Spleen (tissue), 11 donors: ENCODE data around the gene MCF2L. TPM values are rescaled to one million over a fixed set of nuclear protein-coding genes. Genes with fewer than 3 reads are reported as not detected.
A peak's percentile ranks its signal among the peaks of the same experiment; 100 is the strongest.
"Not testable (repeated sequence)": the region's sequence is repeated elsewhere in the genome, so short reads cannot be mapped to it uniquely, and the experiment has no call there.

ENCODE experiments used
- DNase-seq: peaks from one replicate; pipeline ENCODE4 v3.0.0-alpha.2; 2020
- H3K27ac ChIP-seq, 8 donors: fragments of 200-600 bp; sonication (generic) in 7 of 8; 1 replicate in 4 of 8; 2 replicates in 4 of 8; pipeline versions ENCODE4 v1.5.0 to v1.8.0; 2016 to 2021; ENCODE audit warnings: inconsistent platforms in 4 of 8, mild to moderate bottlenecking in 4 of 8, moderate library complexity in 1 of 8
- H3K27me3 ChIP-seq, 7 donors: fragments of 200-600 bp; sonication (generic) in 6 of 7; replicated peaks in 1 of 7; 1 replicate in 4 of 7; 2 replicates in 3 of 7; pipeline versions ENCODE4 v1.5.0 to v1.8.0; 2016 to 2021; ENCODE audit warnings: inconsistent platforms in 3 of 7, mild to moderate bottlenecking in 1 of 7
- H3K36me3 ChIP-seq, 6 donors: fragments of 200-600 bp; sonication (generic) in 5 of 6; 1 replicate in 4 of 6; 2 replicates in 2 of 6; pipeline versions ENCODE4 v1.5.0 to v1.8.0; 2016 to 2021; ENCODE audit warnings: inconsistent platforms in 2 of 6
- H3K4me1 ChIP-seq, 6 donors: fragments of 200-600 bp; sonication (generic) in 5 of 6; 1 replicate in 3 of 6; 2 replicates in 3 of 6; pipeline versions ENCODE4 v1.5.0 to v1.8.0; 2016 to 2021; ENCODE audit warnings: inconsistent platforms in 3 of 6
- H3K4me3 ChIP-seq, 8 donors: fragments of 200-600 bp; sonication (generic) in 7 of 8; 1 replicate in 4 of 8; 2 replicates in 4 of 8; pipeline versions ENCODE4 v1.5.0 to v1.8.0; 2016 to 2021; ENCODE audit warnings: inconsistent platforms in 4 of 8, mild to moderate bottlenecking in 4 of 8, moderate library complexity in 2 of 8
- H3K9me3 ChIP-seq, 8 donors: fragments of 200-600 bp; sonication (generic) in 7 of 8; 1 replicate in 4 of 8; 2 replicates in 4 of 8; pipeline versions ENCODE4 v1.5.0 to v1.8.0; 2016 to 2021; ENCODE audit warnings: inconsistent platforms in 4 of 8
- CTCF ChIP-seq, 11 experiments: fragments of 200-600 bp in 7 of 11; fragments of 450-650 bp in 4 of 11; sonication (generic) in 4 of 11; IDR thresholded peaks in 8 of 11; conservative IDR thresholded peaks in 3 of 11; 1 replicate in 7 of 11; 2 replicates in 4 of 11; pipeline versions ENCODE4 v1.4.0 to v1.8.0; 2016 to 2021; ENCODE audit warnings: antibody characterized with exemption in 11 of 11, inconsistent platforms in 4 of 11, mild to moderate bottlenecking in 1 of 11
- POLR2A ChIP-seq, 3 donors: fragments of 450-650 bp; IDR thresholded peaks; one replicate each; pipeline ENCODE4 v1.5.1; 2017; ENCODE audit warnings: antibody characterized with exemption in 3 of 3, mild to moderate bottlenecking in 1 of 3
- POLR2AphosphoS5 ChIP-seq, 3 donors: sonication (generic); formaldehyde crosslinking; IDR thresholded peaks; one replicate each; pipeline ENCODE4 v1.5.1; 2017; ENCODE audit warnings: antibody characterized with exemption in 3 of 3
- WGBS, 5 donors: extraction: QIAGEN DNeasy Blood & Tissue Kit in 3 of 5; methylation state at CpG; one replicate each; pipeline versions ENCODE4 v1.1.5 to v1.1.7; 2013 to 2018; 5-methylcytosine and 5-hydroxymethylcytosine counted together
- intact Hi-C: fragments of 100-400 bp; cut with DNase I; formaldehyde crosslinking; loops from one replicate; pipeline ENCODE4 v1.15.0; 2023; ENCODE audit warnings: low total_unique reads
- polyA plus RNA-seq, 3 donors: library from polyadenylated mRNA; stranded (reverse); fragments of 200-250 nt; gene quantifications; one replicate each; pipeline ENCODE4 v1.2.1, GENCODE V29; 2013
- total RNA-seq, 7 donors: library from RNA; depleted of rRNA in 3 of 7; stranded (reverse); fragments of >200 nt in 3 of 7; fragmentation: NEBNext Ultra II Directional in 4 of 7; extraction: Animal tissue kit (Norgen Biotek cat#: 25700) in 4 of 7; gene quantifications; one replicate each; pipeline versions ENCODE4 v1.1.0 to v1.2.1, GENCODE V29; 2016 to 2021
- donor health status: healthy with polysubstance abuse.
- donor health status: DM: no; HTN: no; CAD: no; lungs with moderate emphysema.
- donor health status: DM: no; HTN: no; CAD: no.
- donor health status: Bipolar disorder and iron deficiency.
- donor health status: healthy.
- donor health status: DM: no; HTN: no; CAD: no.
- donor health status: DM: yes; HTN: yes; CAD: no.

The MCF2L gene
- total and polyA plus RNA-seq, 10 donors = 4.3 to 21.4 (median 13.0) TPM

- WGBS, 5 donors = 21 to 48% (median 28%) methylated on average over 14 of the region's 14 CpGs
- H3K27me3 ChIP-seq = peaks cover 0 to 36% (median 11%) of the 10 kb centered on the region in 7 donors
- TF ChIP-seq CTCF (IDR thresholded peaks at IDR 0.05 in 8 of 11, conservative IDR thresholded peaks at IDR 0.05 in 3 of 11) (no peak), POLR2AphosphoS5 (IDR thresholded peaks at IDR 0.05) (peak in 2 of 3 donors; percentile 28 to 30), POLR2A (IDR thresholded peaks at IDR 0.05) (no peak)
- H3K36me3 ChIP-seq = no peaks in the 10 kb centered on the region
- peak; percentile 77 for DNase-seq
- H3K9me3 ChIP-seq = no peaks in the 10 kb centered on the region
- peaks cover 3 to 21% (median 16%) of the 10 kb centered on the region in 6 donors for H3K4me1 ChIP-seq
- H3K27ac ChIP-seq = no peak overlapping the region
- intact Hi-C loops = loop anchor here (5.0 kb wide), 1 partner anchor 452 kb away; no protein-coding TSS in a partner anchor
- H3K4me3 ChIP-seq = no peak overlapping the region
Observed at GRCh38 chr13:112940236-112940635, 28.8 kb upstream of the MCF2L start.

GRCh38 chr13:112941349-112941748 is 27.7 kb upstream of the MCF2L start:
- no peak overlapping the region for H3K4me3 ChIP-seq
- H3K9me3 ChIP-seq = no peaks in the 10 kb centered on the region
- H3K36me3 ChIP-seq = no peaks in the 10 kb centered on the region
- H3K4me1 ChIP-seq = peaks cover 3 to 21% (median 16%) of the 10 kb centered on the region in 6 donors
- peaks cover 0 to 36% (median 11%) of the 10 kb centered on the region in 7 donors for H3K27me3 ChIP-seq
- intact Hi-C loops = loop anchor here (5.0 kb wide), 1 partner anchor 451 kb away; no protein-coding TSS in a partner anchor
- no peak for TF ChIP-seq POLR2AphosphoS5 (IDR thresholded peaks at IDR 0.05)
- TF ChIP-seq POLR2A (IDR thresholded peaks at IDR 0.05) = no peak
- TF ChIP-seq CTCF (IDR thresholded peaks at IDR 0.05 in 8 of 11, conservative IDR thresholded peaks at IDR 0.05 in 3 of 11) = no peak
- 90 to 97% (median 93%) methylated on average over 7 of the region's 7 CpGs for WGBS, 5 donors
- no peak overlapping the region for H3K27ac ChIP-seq
- peak; percentile 57 for DNase-seq

GRCh38 chr13:112941765-112942164 is 27.2 kb upstream of the MCF2L start:
- H3K27ac ChIP-seq = not testable (repeated sequence)
- 71 to 88% (median 79%) methylated on average over 11 of the region's 11 CpGs for WGBS, 5 donors
- intact Hi-C loops = loop anchor here (5.0 kb wide), 1 partner anchor 451 kb away; no protein-coding TSS in a partner anchor

GRCh38 chr13:112942689-112943308 is 26.2 kb upstream of the MCF2L start:
- intact Hi-C loops = loop anchor here (5.0 kb wide), 1 partner anchor 450 kb away; no protein-coding TSS in a partner anchor
- Histone ChIP-seq H3K4me1 (peaks cover 3 to 21% (median 16%) of the 10 kb centered on the region in 6 donors), H3K27ac (peak overlapping the region in 2 of 8 donors; percentile 47 to 54), H3K9me3 (no peaks in the 10 kb centered on the region), H3K4me3 (peak overlapping the region; percentile 38 to 78 (median 54)), H3K36me3 (no peaks in the 10 kb centered on the region), H3K27me3 (peaks cover 0 to 46% (median 11%) of the 10 kb centered on the region in 7 donors)
- TF ChIP-seq POLR2AphosphoS5 (IDR thresholded peaks at IDR 0.05) (peak in 2 of 3 donors; percentile 47 to 57), POLR2A (IDR thresholded peaks at IDR 0.05) (no peak), CTCF (IDR thresholded peaks at IDR 0.05 in 8 of 11, conservative IDR thresholded peaks at IDR 0.05 in 3 of 11) (peak; percentile 95 to 99 (median 97))
- DNase-seq = peak; percentile 97
- WGBS, 5 donors = 0 to 2% (median 1%) methylated on average over 9 to 18 of the region's 18 CpGs

More at GRCh38 chr13:112941765-112942164, 27.2 kb upstream of the MCF2L start:
- not testable (repeated sequence) for H3K36me3 ChIP-seq, H3K4me3 ChIP-seq, H3K9me3 ChIP-seq
- DNase-seq = peak; percentile 32
- peaks cover 0 to 36% (median 11%) of the 10 kb centered on the region in 7 donors for H3K27me3 ChIP-seq
- H3K4me1 ChIP-seq = peaks cover 3 to 21% (median 16%) of the 10 kb centered on the region in 6 donors
